22Rv1 (cell line): ENCODE measurements around the gene DYNLL1.

Source experiments
- H3K27ac ChIP-seq: fragments of 450-650 bp; 2 replicates; pipeline ENCODE4 v1.5.1; 2017
- CTCF ChIP-seq: fragments of 450-650 bp; IDR thresholded peaks from 2 replicates; pipeline ENCODE4 v1.5.1; 2017; ENCODE audit warnings: mild to moderate bottlenecking
- ZFX ChIP-seq: fragments of 450-650 bp; IDR thresholded peaks from 2 replicates; pipeline ENCODE4 v1.6.1; 2017; ENCODE audit warnings: antibody characterized with exemption, borderline replicate concordance

The DYNLL1 gene

GRCh38 chr12:120495731-120496412, at the start of gene DYNLL1:
Gene DYNLL1, plus strand, starts transcription at chr12:120496113. Its CDS starts 309 bp downstream, at chr12:120496422.
- H3K27ac ChIP-seq, result peak within 1 kb of the TSS; percentile 79
- no peak for TF ChIP-seq CTCF

- peak overlapping the region; percentile 83 for H3K27ac ChIP-seq
These were observed 49.1 kb upstream of the DYNLL1 start for GRCh38 chr12:120446844-120447178.

- H3K27ac ChIP-seq, result no peak overlapping the region
- TF ChIP-seq CTCF (no peak), ZFX (no peak)
These were observed 47.9 kb upstream of the DYNLL1 start for GRCh38 chr12:120447992-120448391.

- H3K27ac ChIP-seq, result peak overlapping the region; percentile 0; the same call in 1 of the 2 replicates
These were observed 43.4 kb upstream of the DYNLL1 start for GRCh38 chr12:120452524-120452923.

- H3K27ac ChIP-seq, result peak overlapping the region; percentile 0; the same call in 1 of the 2 replicates
- no peak for TF ChIP-seq ZFX
- no peak for TF ChIP-seq CTCF
These were observed 42.7 kb upstream of the DYNLL1 start for GRCh38 chr12:120453060-120453750.

GRCh38 chr12:120453977-120454376, 41.9 kb upstream of the DYNLL1 start:
- TF ChIP-seq ZFX (no peak), CTCF (peak; percentile 94)
- H3K27ac ChIP-seq, result no peak overlapping the region; the same call in 1 of the 2 replicates

- peak overlapping the region; percentile 6; the same call in 1 of the 2 replicates for H3K27ac ChIP-seq
- TF ChIP-seq CTCF (no peak), ZFX (no peak)
These were observed 40.6 kb upstream of the DYNLL1 start for GRCh38 chr12:120455302-120455701.

GRCh38 chr12:120457133-120457532, 38.8 kb upstream of the DYNLL1 start:
- H3K27ac ChIP-seq, result no peak overlapping the region
- TF ChIP-seq ZFX (no peak), CTCF (peak; percentile 66)
